ENCODE results near the gene SMIM15.

The SMIM15 gene

GRCh38 chr5:61139094-61139873 is 23.0 kb downstream of the SMIM15 start:
- Histone ChIP-seq H3K27me3 (ENCODE audit: insufficient read depth, poor library complexity, severe bottlenecking) (no peaks in the 10 kb centered on the region), H3K4me3 (replicated peaks; ENCODE audit: insufficient read depth, low read length) (no peak overlapping the region), H3K27ac (replicated peaks) (no peak overlapping the region)
- TF ChIP-seq CTCF (IDR thresholded peaks at IDR 0.05; ENCODE audit: insufficient read depth, low read length) (no peak), GABPA (IDR thresholded peaks at IDR 0.05; ENCODE audit: low read depth) (no peak), SPI1 (IDR thresholded peaks at IDR 0.05; ENCODE audit: borderline replicate concordance, low read depth) (no peak), POLR2AphosphoS5 (IDR thresholded peaks at IDR 0.05; ENCODE audit: low read depth) (no peak), REST (IDR thresholded peaks at IDR 0.05; ENCODE audit: insufficient replicate concordance, low read depth) (no peak)
- DNase-seq (ENCODE audit: low read depth in 1 of 2, low spot score in 1 of 2) = no peak

- TF ChIP-seq GABPA (IDR thresholded peaks at IDR 0.05; ENCODE audit: low read depth) = no peak
- no peak for TF ChIP-seq SPI1 (IDR thresholded peaks at IDR 0.05; ENCODE audit: borderline replicate concordance, low read depth)
- no peak for TF ChIP-seq REST (IDR thresholded peaks at IDR 0.05; ENCODE audit: insufficient replicate concordance, low read depth)
- TF ChIP-seq POLR2AphosphoS5 (IDR thresholded peaks at IDR 0.05; ENCODE audit: low read depth) = no peak
- no peak for TF ChIP-seq CTCF (IDR thresholded peaks at IDR 0.05; ENCODE audit: insufficient read depth, low read length)
- H3K4me3 ChIP-seq (replicated peaks; ENCODE audit: insufficient read depth, low read length) = no peak overlapping the region
- H3K27me3 ChIP-seq (ENCODE audit: insufficient read depth, poor library complexity, severe bottlenecking) = no peaks in the 10 kb centered on the region
- no peak overlapping the region for H3K27ac ChIP-seq (replicated peaks)
- DNase-seq (ENCODE audit: low read depth in 1 of 2, low spot score in 1 of 2) = no peak
Observed at GRCh38 chr5:61137835-61138234, 24.4 kb downstream of the SMIM15 start.

- no peaks in the 10 kb centered on the region for H3K27me3 ChIP-seq (ENCODE audit: insufficient read depth, poor library complexity, severe bottlenecking)
- H3K4me3 ChIP-seq (replicated peaks; ENCODE audit: insufficient read depth, low read length) = no peak overlapping the region
- no peak for DNase-seq (ENCODE audit: low read depth in 1 of 2, low spot score in 1 of 2)
- H3K27ac ChIP-seq (replicated peaks) = no peak overlapping the region
- TF ChIP-seq POLR2AphosphoS5 (IDR thresholded peaks at IDR 0.05; ENCODE audit: low read depth) (no peak), SPI1 (IDR thresholded peaks at IDR 0.05; ENCODE audit: borderline replicate concordance, low read depth) (no peak), REST (IDR thresholded peaks at IDR 0.05; ENCODE audit: insufficient replicate concordance, low read depth) (no peak), GABPA (IDR thresholded peaks at IDR 0.05; ENCODE audit: low read depth) (no peak), CTCF (IDR thresholded peaks at IDR 0.05; ENCODE audit: insufficient read depth, low read length) (no peak)
Observed at GRCh38 chr5:61132559-61132958, 29.7 kb downstream of the SMIM15 start.
